T-helper 2 cell (primary cell): Measurements from ENCODE around the gene ABCB6.
A peak's percentile ranks its signal among the peaks of the same experiment; 100 is the strongest.

Experiments used
- DNase-seq, 5 experiments: peaks; one replicate each; pipeline versions ENCODE4 v3.0.0 to v3.0.0-alpha.2; 2012 to 2022

ABCB6 gene

GRCh38 chr2:219245148-219245898, 26.6 kb upstream of the ABCB6 start, which contains the start of the genes GLB1L and STK16:
GLB1L (minus strand) TSS chr2:219245444; CDS start chr2:219243573, 1,871 bp downstream.
STK16 (plus strand) TSS chr2:219245479; CDS start chr2:219246000, 521 bp downstream.
- peak; percentile 65 to 94 (median 79) for DNase-seq

- DNase-seq = no peak
Observed at GRCh38 chr2:219244789-219245147, 26.0 kb upstream of the ABCB6 start.

DNA sequence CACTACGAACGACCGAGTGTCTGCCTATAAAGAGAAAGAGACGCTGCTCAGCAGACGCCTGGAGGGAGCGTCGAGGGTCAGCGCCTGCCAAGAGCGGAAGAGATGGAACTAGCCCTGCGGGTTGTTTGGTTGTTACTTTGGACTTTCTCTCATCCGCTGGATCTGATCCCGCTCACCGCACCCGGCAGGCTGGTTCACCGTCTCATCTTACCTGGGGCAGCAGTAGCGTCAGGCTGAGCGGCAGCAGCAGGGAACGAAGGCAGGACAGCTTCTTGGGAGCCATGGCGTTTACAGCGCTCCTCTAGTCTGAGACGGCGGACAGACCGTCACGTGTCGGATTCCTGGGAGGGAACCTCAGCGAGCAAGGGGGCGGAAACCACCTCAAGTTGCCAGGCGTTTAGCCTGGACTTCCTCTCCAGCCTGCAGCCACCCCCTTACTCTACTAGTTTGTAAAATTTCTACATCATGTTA, 24.6 kb upstream of the ABCB6 start:
- no peak for DNase-seq

DNA sequence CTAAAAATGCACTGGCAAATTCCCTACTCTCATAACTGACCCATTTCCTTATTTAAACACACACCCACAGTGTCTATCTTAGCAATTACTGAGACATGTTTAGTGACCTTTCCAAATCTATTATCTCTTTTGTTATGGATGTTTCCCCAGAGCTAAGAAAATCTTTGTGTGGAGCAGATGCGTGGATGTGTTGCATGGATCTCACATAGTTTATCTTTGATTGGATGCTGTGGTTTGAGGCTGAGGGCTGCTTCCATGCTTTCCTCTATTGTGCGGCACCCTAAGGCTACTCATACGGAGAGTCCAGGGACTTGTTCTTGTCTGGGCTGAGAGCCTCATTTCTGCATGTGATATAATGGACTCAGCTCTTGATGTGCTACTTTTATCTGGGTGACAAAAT, 15.6 kb upstream of the ABCB6 start:
- DNase-seq = no peak

- peak in 1 of 5 experiments; percentile 60 for DNase-seq
Observed at GRCh38 chr2:219230059-219230540, 11.3 kb upstream of the ABCB6 start.

- peak; percentile 90 to 99 (median 98) for DNase-seq
Observed at GRCh38 chr2:219229305-219230058, 10.7 kb upstream of the ABCB6 start, which contains the start of the genes ANKZF1 and ATG9A. ANKZF1 (plus strand) TSS chr2:219229806; CDS start chr2:219230258, 452 bp downstream. ATG9A (minus strand) TSS chr2:219229636; CDS start chr2:219228024, 1,612 bp downstream.

GRCh38 chr2:219228911-219229304, 10.2 kb upstream of the ABCB6 start:
- no peak for DNase-seq

- no peak for DNase-seq
Observed at GRCh38 chr2:219228041-219228910, 9.5 kb upstream of the ABCB6 start.

DNA sequence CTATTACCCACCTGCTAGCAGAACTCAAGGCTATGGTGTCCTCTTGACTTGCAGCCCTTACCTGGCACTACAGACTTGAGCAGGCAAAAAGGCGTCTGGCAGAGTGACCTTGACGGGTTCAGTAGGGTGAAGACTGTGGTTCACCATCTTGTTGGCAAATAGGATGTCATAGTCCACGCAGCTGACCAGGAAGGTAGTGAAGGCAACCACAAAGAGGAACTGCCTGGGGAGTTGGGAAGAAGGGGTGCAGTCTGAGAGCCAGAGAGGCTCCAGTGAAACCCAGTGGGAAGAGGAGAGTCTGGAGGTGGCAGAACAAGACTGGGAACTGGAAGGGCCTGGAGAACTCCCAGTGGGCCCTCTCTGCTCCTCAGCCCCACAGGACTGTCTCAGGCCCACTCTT, 6.6 kb upstream of the ABCB6 start:
- no peak for DNase-seq

- DNase-seq = no peak
Observed at GRCh38 chr2:219223831-219224610, 5.3 kb upstream of the ABCB6 start.

GRCh38 chr2:219221957-219222518, 3.3 kb upstream of the ABCB6 start:
- no peak for DNase-seq

GRCh38 chr2:219220652-219221402, 2.1 kb upstream of the ABCB6 start:
- no peak for DNase-seq

- DNase-seq = no peak
Observed at GRCh38 chr2:219219784-219220532, 1.2 kb upstream of the ABCB6 start.

GRCh38 chr2:219218217-219218731, 484 bp downstream of the ABCB6 start:
- DNase-seq = peak in 2 of 5 experiments; percentile 17 to 24

GRCh38 chr2:219216535-219216915, 2.2 kb downstream of the ABCB6 start:
- no peak for DNase-seq

DNA sequence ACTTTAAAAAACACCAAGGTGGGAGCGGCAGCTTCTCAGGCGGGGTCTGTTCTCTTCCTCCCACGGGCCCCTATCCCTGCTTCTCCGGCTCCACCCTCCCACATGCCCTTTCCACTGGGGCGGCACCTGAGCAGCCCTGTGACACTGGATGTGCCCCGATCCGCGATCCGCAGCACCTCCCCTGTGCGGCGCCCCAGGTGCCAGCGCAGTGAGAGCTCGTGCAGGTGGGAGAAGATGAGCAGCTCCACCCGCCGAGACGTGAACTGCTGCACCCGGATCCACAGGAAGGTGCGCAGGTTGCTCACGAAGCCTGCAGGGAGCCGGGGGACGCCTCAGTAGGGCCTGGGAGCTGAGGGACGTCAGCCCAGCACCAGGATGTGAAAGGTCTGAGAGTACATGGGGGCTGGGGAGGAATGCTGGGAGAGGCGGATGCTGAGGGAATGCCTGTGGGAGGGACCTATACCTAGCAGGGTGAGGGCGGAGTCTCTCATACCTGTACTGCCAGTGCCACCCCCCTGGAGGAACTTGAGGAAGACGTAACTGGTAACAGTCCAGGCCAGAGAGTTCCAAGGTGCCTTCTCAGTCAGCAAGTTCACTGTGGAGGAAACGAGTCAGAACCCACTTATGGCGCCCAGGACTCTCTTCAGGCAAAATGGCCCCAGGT, 2.8 kb downstream of the ABCB6 start:
- no peak for DNase-seq

- DNase-seq = no peak
Observed at GRCh38 chr2:219214786-219215185, 4.0 kb downstream of the ABCB6 start.

GRCh38 chr2:219214141-219214540, 4.6 kb downstream of the ABCB6 start:
- DNase-seq = no peak
